ENCODE data around the gene ARRDC2. TPM values are rescaled to one million over a fixed set of nuclear protein-coding genes. Genes with fewer than 3 reads are reported as not detected.

Gene ARRDC2
- total RNA-seq, 6 experiments from 2014 or later, result 3.6 to 28.5 (median 10.8) TPM

GRCh38 chr19:18057557-18057956, 49.6 kb downstream of the ARRDC2 start:
- WGBS (ENCODE audit: insufficient coverage, low coverage, low lambda C conversion rate, missing lambda C conversion rate), result 11% methylated on average over 3 of the region's 6 CpGs
- no peak overlapping the region for H3K4me3 ChIP-seq
- intact Hi-C loops (cut with DNase I), result loop anchor here in 1 of 2 donors (5.0 kb wide), 1 partner anchor 45 kb away; no protein-coding TSS in a partner anchor
- TF ChIP-seq CTCF (IDR thresholded peaks at IDR 0.05) (no peak), POLR2A (IDR thresholded peaks at IDR 0.05) (no peak)
- DNase-seq, result peak; percentile 79 to 81 (median 80)
- ATAC-seq, result peak; percentile 76 to 77 (median 76)
- H3K9me3 ChIP-seq, result no peaks in the 10 kb centered on the region
- no peaks in the 10 kb centered on the region for H3K27me3 ChIP-seq
- H3K4me1 ChIP-seq, result peaks cover 0 to 16% (median 7%) of the 10 kb centered on the region in 4 donors
- H3K36me3 ChIP-seq, result no peaks in the 10 kb centered on the region
- H3K27ac ChIP-seq, result peak overlapping the region; percentile 69 to 87 (median 70)

GRCh38 chr19:18058208-18059009, 50.4 kb downstream of the ARRDC2 start:
- no peaks in the 10 kb centered on the region for H3K9me3 ChIP-seq
- ATAC-seq, result peak; percentile 86 to 96 (median 88)
- TF ChIP-seq POLR2A (IDR thresholded peaks at IDR 0.05) (no peak), CTCF (IDR thresholded peaks at IDR 0.05) (peak; percentile 91 to 97 (median 92))
- peak; percentile 81 to 85 (median 84) for DNase-seq
- H3K27me3 ChIP-seq, result no peaks in the 10 kb centered on the region
- intact Hi-C loops (cut with DNase I), result loop anchor here (2.0 to 5.0 kb wide), 2 partner anchors 46 to 52 kb away; no protein-coding TSS in a partner anchor
- WGBS (ENCODE audit: insufficient coverage, low coverage, low lambda C conversion rate, missing lambda C conversion rate), result 7% methylated on average over 22 of the region's 34 CpGs
- peak overlapping the region in 2 of 3 donors; percentile 16 to 26 for H3K4me3 ChIP-seq
- peaks cover 0 to 11% (median 4%) of the 10 kb centered on the region in 4 donors for H3K4me1 ChIP-seq
- H3K27ac ChIP-seq, result peak overlapping the region; percentile 69 to 87 (median 70)
- H3K36me3 ChIP-seq, result no peaks in the 10 kb centered on the region

GRCh38 chr19:18059297-18059696, 51.3 kb downstream of the ARRDC2 start:
- Histone ChIP-seq H3K36me3 (no peaks in the 10 kb centered on the region), H3K27me3 (no peaks in the 10 kb centered on the region), H3K4me1 (peaks cover 0 to 11% (median 4%) of the 10 kb centered on the region in 4 donors), H3K27ac (no peak overlapping the region), H3K9me3 (no peaks in the 10 kb centered on the region), H3K4me3 (no peak overlapping the region)
- intact Hi-C loops (cut with DNase I), result loop anchor here (2.0 to 5.0 kb wide), 2 partner anchors 47 to 52 kb away; no protein-coding TSS in a partner anchor
- ATAC-seq (no peak), DNase-seq (no peak)
- TF ChIP-seq CTCF (IDR thresholded peaks at IDR 0.05), result no peak
- no peak for TF ChIP-seq POLR2A (IDR thresholded peaks at IDR 0.05)
- WGBS (ENCODE audit: insufficient coverage, low coverage, low lambda C conversion rate, missing lambda C conversion rate), result 0% methylated on average over 1 of the region's 8 CpGs

GRCh38 chr19:18059902-18060301, 51.9 kb downstream of the ARRDC2 start:
- TF ChIP-seq POLR2A (IDR thresholded peaks at IDR 0.05) (no peak), CTCF (IDR thresholded peaks at IDR 0.05) (no peak)
- 87% methylated on average over 3 of the region's 5 CpGs for WGBS (ENCODE audit: insufficient coverage, low coverage, low lambda C conversion rate, missing lambda C conversion rate)
- H3K4me1 ChIP-seq, result peaks cover 0 to 11% (median 4%) of the 10 kb centered on the region in 4 donors

More at GRCh38 chr19:18059902-18060301, 51.9 kb downstream of the ARRDC2 start:
- no peaks in the 10 kb centered on the region for H3K9me3 ChIP-seq
- intact Hi-C loops (cut with DNase I), result loop anchor here (2.0 to 10.0 kb wide), 4 partner anchors 48 to 115 kb away; no protein-coding TSS in a partner anchor
- H3K4me3 ChIP-seq, result no peak overlapping the region
- DNase-seq (no peak), ATAC-seq (no peak)
- H3K27ac ChIP-seq, result no peak overlapping the region
- no peaks in the 10 kb centered on the region for H3K36me3 ChIP-seq
- no peaks in the 10 kb centered on the region for H3K27me3 ChIP-seq
